Measurements from ENCODE around the gene CROCC2. TPM values are rescaled to one million over a fixed set of nuclear protein-coding genes. Genes with fewer than 3 reads are reported as not detected.

The CROCC2 gene
- total RNA-seq, 6 experiments from 2014 or later, result not detected

GRCh38 chr2:240919786-240920782, 13.9 kb downstream of the CROCC2 start:
- H3K27ac Mint-ChIP-seq, result peak overlapping the region; percentile 99
- peaks cover 18% of the 10 kb centered on the region for H3K4me1 Mint-ChIP-seq (ENCODE audit: low read depth)
- no peak for TF ChIP-seq CTCF (IDR thresholded peaks at IDR 0.05)
- no peaks in the 10 kb centered on the region for H3K9me3 Mint-ChIP-seq
- no peak for DNase-seq
- no peak overlapping the region for H3K4me3 Mint-ChIP-seq
- no peaks in the 10 kb centered on the region for H3K36me3 Mint-ChIP-seq (ENCODE audit: low read depth)
- peaks cover 2% of the 10 kb centered on the region; the same call in 1 of the 2 replicates for H3K27me3 Mint-ChIP-seq (ENCODE audit: insufficient read depth)

GRCh38 chr2:240920783-240921231, 14.7 kb downstream of the CROCC2 start:
- Mint-ChIP-seq H3K27me3 (ENCODE audit: insufficient read depth) (peaks cover 2% of the 10 kb centered on the region; the same call in 1 of the 2 replicates), H3K4me1 (ENCODE audit: low read depth) (peaks cover 18% of the 10 kb centered on the region), H3K27ac (peak overlapping the region; percentile 99), H3K9me3 (no peaks in the 10 kb centered on the region), H3K36me3 (ENCODE audit: low read depth) (no peaks in the 10 kb centered on the region), H3K4me3 (no peak overlapping the region; the same call in 1 of the 2 replicates)
- no peak for DNase-seq
- no peak for TF ChIP-seq CTCF (IDR thresholded peaks at IDR 0.05)

DNA sequence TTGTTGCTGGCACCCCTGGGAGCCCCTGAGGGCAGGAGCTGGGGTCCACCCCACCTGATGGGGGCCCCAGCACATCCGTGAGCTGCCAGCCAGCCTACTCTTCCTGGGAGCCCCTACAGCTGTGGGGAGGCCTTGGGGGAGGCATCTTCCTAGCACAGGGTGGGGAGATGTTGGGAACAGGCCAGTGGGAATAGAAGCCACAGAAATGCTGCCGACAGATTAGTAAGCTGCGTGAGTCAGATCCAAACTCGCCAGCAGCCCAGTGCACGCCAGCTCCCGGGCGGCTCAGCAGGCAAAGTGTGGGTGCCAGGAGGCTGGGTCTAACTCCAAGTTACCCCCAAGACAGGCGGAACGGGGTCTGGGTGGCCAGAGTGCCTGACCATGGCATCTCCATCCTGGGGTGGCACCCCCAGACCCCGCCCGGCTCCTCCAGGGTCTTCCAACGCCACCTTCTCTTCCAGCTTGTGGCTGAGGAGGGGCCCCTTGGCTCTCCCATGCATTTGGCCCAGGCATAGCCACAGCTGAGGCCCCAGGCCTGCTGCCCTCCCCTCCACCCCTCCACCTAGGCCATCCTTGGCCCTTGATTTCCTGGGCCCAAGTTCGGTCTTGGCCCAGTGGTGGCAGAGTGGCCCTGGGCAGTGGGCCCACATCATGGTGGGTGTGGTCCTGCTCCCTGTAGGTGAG, 15.3 kb downstream of the CROCC2 start:
- H3K4me3 Mint-ChIP-seq, result peak overlapping the region; percentile 65
- H3K9me3 Mint-ChIP-seq, result no peaks in the 10 kb centered on the region
- no peak for TF ChIP-seq CTCF (IDR thresholded peaks at IDR 0.05)
- H3K27me3 Mint-ChIP-seq (ENCODE audit: insufficient read depth), result peaks cover 2% of the 10 kb centered on the region; the same call in 1 of the 2 replicates
- peaks cover 18% of the 10 kb centered on the region for H3K4me1 Mint-ChIP-seq (ENCODE audit: low read depth)
- DNase-seq, result peak; percentile 93
- H3K27ac Mint-ChIP-seq, result peak overlapping the region; percentile 99
- no peaks in the 10 kb centered on the region for H3K36me3 Mint-ChIP-seq (ENCODE audit: low read depth)

- DNase-seq, result no peak
These were observed 15.8 kb downstream of the CROCC2 start for GRCh38 chr2:240921995-240922244.

More at GRCh38 chr2:240921995-240922244, 15.8 kb downstream of the CROCC2 start:
- TF ChIP-seq CTCF (IDR thresholded peaks at IDR 0.05), result no peak; the same call in 1 of the 2 replicates
- peaks cover 2% of the 10 kb centered on the region for H3K27me3 Mint-ChIP-seq (ENCODE audit: insufficient read depth)
- H3K27ac Mint-ChIP-seq, result peak overlapping the region; percentile 99
- no peaks in the 10 kb centered on the region for H3K36me3 Mint-ChIP-seq (ENCODE audit: low read depth)
- H3K4me3 Mint-ChIP-seq, result no peak overlapping the region
- peaks cover 18% of the 10 kb centered on the region for H3K4me1 Mint-ChIP-seq (ENCODE audit: low read depth)
- no peaks in the 10 kb centered on the region for H3K9me3 Mint-ChIP-seq
